GM12878 (cell line): ENCODE data around the gene RIMBP2.

Experiments
- CREM ChIP-seq: IDR thresholded peaks from 2 replicates; pipeline ENCODE4 v1.6.1; 2014; ENCODE audit warnings: antibody characterized with exemption, low read depth
- JUNB ChIP-seq: IDR thresholded peaks from 2 replicates; pipeline ENCODE4 v1.6.1; 2016; ENCODE audit warnings: antibody characterized with exemption, mild to moderate bottlenecking
- RFX5 ChIP-seq: IDR thresholded peaks from 2 replicates; pipeline ENCODE4 v1.6.1; 2011; ENCODE audit warnings: low read depth, low read length, improper control_type of control experiment
- TF ChIP-seq, protein P1 (sequence below): fragments of 150-350 bp; IDR thresholded peaks from 2 replicates; pipeline ENCODE4 v1.6.1; 2016; ENCODE audit warnings: low read depth, low read length
- TF ChIP-seq, protein P2 (sequence below), 3 experiments: IDR thresholded peaks in 2 of 3; conservative IDR thresholded peaks in 1 of 3; 2 replicates each; pipeline ENCODE4 v1.5.1; 2011; ENCODE audit warnings: low read depth in 3 of 3, low read length in 3 of 3, mild to moderate bottlenecking in 3 of 3, control low read depth in 2 of 3, moderate library complexity in 2 of 3, inconsistent platforms in 1 of 3, mixed read lengths in 1 of 3; ENCODE audit not compliant: control insufficient read depth in 2 of 3, insufficient read depth in 1 of 3; ENCODE audit errors: extremely low read depth in 1 of 3

DNA sequence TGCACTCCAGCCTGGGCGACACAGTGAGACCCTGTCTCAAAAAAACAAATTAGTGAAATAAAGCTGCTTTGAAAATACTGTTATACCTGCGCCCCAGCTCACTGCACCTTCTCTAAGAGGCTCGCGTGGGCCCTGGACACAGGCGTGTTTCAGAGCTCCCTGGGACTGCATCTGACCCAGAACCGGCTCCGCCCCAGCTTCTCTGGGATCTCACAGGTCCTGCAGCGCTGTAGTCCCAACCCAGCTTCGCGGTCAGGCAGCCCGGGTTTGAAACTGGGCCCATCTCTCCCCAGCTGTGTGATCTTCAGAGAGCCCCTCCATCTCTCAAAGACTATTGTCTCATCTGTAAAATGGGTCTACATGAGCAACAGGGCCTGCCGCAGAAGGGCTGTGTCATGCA lies 7.5 kb downstream of the RIMBP2 start:
- TF ChIP-seq CREM (no peak), JUNB (no peak), RFX5 (no peak)
- TF ChIP-seq, protein P1, sequence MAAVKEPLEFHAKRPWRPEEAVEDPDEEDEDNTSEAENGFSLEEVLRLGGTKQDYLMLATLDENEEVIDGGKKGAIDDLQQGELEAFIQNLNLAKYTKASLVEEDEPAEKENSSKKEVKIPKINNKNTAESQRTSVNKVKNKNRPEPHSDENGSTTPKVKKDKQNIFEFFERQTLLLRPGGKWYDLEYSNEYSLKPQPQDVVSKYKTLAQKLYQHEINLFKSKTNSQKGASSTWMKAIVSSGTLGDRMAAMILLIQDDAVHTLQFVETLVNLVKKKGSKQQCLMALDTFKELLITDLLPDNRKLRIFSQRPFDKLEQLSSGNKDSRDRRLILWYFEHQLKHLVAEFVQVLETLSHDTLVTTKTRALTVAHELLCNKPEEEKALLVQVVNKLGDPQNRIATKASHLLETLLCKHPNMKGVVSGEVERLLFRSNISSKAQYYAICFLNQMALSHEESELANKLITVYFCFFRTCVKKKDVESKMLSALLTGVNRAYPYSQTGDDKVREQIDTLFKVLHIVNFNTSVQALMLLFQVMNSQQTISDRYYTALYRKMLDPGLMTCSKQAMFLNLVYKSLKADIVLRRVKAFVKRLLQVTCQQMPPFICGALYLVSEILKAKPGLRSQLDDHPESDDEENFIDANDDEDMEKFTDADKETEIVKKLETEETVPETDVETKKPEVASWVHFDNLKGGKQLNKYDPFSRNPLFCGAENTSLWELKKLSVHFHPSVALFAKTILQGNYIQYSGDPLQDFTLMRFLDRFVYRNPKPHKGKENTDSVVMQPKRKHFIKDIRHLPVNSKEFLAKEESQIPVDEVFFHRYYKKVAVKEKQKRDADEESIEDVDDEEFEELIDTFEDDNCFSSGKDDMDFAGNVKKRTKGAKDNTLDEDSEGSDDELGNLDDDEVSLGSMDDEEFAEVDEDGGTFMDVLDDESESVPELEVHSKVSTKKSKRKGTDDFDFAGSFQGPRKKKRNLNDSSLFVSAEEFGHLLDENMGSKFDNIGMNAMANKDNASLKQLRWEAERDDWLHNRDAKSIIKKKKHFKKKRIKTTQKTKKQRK = no peak
- TF ChIP-seq, protein P2, sequence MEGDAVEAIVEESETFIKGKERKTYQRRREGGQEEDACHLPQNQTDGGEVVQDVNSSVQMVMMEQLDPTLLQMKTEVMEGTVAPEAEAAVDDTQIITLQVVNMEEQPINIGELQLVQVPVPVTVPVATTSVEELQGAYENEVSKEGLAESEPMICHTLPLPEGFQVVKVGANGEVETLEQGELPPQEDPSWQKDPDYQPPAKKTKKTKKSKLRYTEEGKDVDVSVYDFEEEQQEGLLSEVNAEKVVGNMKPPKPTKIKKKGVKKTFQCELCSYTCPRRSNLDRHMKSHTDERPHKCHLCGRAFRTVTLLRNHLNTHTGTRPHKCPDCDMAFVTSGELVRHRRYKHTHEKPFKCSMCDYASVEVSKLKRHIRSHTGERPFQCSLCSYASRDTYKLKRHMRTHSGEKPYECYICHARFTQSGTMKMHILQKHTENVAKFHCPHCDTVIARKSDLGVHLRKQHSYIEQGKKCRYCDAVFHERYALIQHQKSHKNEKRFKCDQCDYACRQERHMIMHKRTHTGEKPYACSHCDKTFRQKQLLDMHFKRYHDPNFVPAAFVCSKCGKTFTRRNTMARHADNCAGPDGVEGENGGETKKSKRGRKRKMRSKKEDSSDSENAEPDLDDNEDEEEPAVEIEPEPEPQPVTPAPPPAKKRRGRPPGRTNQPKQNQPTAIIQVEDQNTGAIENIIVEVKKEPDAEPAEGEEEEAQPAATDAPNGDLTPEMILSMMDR (IDR thresholded peaks at IDR 0.05 in 2 of 3, conservative IDR thresholded peaks at IDR 0.05 in 1 of 3; ENCODE audit: control insufficient read depth in 2 of 3, extremely low read depth in 1 of 3, insufficient read depth in 1 of 3, low read depth in 3 of 3, low read length in 3 of 3) = no peak
